Measurements from ENCODE around the gene WBP2NL.

Gene WBP2NL

GRCh38 chr22:41978732-41979131, 19.9 kb upstream of the WBP2NL start:
- DNase-seq (ENCODE audit: low spot score), result no peak

DNA sequence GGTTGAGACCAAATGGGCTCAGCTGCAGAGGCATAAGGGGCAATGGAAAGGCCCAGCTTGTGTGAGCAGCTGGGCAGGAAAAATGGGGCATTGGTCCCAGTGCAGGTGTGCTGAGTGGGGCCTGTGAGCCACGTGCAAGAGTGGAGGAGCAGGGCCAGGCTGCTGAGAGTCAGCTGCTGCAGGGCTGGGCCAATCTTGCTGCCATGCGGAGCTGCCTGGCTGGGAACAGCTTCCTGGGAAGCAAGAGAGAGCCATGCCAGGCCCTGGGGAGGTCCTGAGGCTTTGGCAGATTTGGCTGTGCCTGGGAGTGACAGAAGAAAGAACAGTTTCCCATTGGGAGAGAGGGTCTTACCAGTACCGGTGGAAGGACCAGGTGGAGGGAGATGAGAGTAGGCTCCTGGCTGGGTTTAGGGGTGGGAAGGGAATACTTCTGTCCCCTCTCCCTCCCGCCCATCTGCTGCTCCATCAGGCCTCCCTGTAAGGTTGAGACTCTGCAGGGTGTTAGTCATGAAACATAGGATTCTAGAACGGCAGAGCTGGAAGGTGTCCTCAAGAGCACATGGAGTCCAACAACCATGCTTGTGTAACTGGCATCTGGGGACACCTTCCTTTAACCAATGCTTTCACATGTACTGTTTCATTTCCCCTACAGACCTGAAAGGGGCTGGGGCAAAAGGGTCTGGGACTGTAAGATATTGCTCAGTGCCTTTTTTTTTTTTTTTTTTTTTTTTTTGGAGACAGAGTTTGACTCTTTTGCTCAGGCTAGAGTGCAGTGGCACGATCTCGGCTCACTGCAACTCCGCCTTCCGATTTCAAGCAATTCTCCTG, 19.0 kb upstream of the WBP2NL start:
- DNase-seq (ENCODE audit: low spot score), result no peak

GRCh38 chr22:41982865-41983264, 15.7 kb upstream of the WBP2NL start:
- DNase-seq (ENCODE audit: low spot score), result no peak

- no peak for DNase-seq (ENCODE audit: low spot score)
These were observed 14.8 kb upstream of the WBP2NL start for GRCh38 chr22:41983513-41984405.

- no peak for DNase-seq (ENCODE audit: low spot score)
These were observed 11.3 kb upstream of the WBP2NL start for GRCh38 chr22:41987276-41987675.

GRCh38 chr22:41989246-41989645, 9.3 kb upstream of the WBP2NL start:
- no peak for DNase-seq (ENCODE audit: low spot score)

DNA sequence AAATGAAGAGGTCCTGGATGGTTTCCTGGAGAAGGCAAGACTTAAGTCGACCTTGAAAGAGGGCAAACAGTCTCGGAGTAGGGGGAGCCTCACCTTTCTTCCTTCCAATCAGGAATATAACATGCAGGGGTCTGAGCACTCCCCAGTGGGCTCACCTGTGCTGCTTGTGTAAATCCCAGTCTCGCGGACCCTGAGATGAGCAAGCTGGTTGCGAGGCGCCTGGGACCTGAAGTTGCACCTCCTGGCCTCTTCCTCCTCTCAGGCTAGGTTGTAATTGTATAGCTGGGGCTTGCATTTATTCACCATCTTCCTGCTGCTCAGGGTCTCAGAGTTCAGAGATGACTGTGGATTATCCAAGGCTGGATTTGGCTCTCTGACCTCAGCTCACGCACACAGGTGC, 7.5 kb upstream of the WBP2NL start:
- no peak for DNase-seq (ENCODE audit: low spot score)

DNA sequence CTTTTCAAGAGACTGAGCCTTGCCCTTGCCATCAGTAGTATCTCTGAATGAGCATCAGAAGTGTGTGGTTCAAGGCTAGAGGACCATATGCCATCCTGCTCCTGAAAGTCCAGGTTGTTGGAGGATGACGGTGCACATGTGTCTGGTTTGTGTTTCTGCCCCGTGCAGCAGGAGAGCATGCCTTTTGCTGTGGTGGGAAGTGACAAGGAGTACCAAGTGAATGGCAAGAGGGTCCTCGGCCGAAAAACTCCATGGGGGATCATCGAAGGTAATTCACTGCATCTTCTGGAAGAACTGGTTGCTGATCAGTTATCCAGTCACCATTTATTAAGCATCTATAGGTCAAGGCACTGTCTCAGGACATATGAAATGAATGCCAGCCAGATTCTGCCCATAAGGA, 6.1 kb upstream of the WBP2NL start:
- no peak for DNase-seq (ENCODE audit: low spot score)

DNA sequence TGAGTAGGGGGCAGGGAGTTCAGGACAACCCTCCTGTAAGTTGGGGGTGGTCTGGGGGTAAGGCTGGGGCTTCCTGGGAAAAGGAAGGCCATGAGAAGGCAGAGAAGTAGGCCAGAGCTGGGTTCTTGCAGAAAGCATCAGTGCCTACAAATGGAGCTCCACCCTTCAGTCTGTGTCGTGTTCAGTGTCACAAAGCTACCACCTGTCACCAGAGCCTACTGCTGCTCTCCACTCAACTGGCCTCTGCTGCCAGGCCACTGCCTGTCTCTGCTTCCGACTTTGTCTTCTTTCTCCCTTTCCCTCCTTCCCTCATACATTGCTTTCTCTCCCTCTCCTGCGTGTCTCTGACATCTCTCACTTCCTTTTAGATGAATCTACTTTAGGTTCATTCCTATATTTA, 3.4 kb upstream of the WBP2NL start:
- DNase-seq (ENCODE audit: low spot score), result no peak

DNA sequence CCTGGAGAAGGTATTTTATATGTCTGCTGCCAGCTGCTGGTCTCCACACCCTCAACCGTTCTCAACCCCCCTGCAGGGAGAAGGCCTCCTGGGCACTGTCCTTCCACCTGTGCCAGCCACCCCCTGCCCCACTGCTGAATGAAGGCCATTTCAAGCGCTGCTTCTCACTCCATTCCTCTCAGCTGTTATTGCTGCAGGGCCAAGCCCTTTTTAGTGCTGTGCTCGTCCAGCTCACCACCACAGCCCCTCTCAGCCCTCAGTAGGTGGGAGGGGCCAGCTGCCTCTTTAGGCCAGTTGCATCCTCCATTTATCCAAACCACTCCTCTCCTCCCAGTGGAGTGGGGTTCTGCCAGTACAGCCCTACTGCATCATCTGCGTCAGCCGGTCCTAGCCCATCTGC, 1.8 kb upstream of the WBP2NL start:
- DNase-seq (ENCODE audit: low spot score), result no peak

DNA sequence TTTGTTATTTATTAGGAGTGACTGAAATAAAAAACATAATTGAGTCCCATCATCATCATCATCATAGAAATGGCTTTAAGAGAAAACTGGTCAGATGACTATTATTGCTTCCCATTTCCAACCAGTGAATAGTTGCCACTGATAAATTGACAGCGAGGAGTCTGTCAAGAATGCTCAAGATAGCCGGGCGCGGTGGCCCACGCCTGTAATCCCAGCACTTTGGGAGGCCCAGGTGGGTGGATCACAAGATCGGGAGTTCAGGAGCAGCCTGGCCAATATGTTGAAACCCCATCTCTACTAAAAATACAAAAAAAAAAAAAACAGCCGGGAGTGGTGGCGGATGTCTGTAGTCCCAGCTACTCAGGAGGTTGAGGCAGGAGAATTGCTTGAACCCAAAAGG, 1.9 kb downstream of the WBP2NL start:
- DNase-seq (ENCODE audit: low spot score), result no peak

GRCh38 chr22:42001121-42001520, 2.5 kb downstream of the WBP2NL start:
- DNase-seq (ENCODE audit: low spot score), result no peak

DNA sequence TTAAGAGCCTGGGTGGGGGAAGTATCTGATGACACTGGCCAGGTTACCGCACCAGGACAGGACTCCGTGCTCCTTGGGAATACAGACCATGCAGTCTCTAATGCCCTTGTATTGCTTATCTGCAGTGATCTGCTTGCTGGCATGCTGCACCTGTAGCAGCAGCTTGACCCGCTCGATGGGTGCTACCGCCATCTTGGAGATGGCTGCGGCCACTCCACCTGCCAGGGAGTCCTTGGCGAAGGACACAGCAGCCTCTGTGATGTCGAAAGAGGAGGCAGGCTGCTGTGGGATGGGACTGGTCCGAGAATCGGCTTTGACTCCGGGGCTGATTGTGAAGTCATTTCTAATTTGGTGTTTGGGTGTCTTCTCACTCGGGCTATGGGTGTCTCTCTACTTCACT, 3.1 kb downstream of the WBP2NL start:
- DNase-seq (ENCODE audit: low spot score), result no peak

DNA sequence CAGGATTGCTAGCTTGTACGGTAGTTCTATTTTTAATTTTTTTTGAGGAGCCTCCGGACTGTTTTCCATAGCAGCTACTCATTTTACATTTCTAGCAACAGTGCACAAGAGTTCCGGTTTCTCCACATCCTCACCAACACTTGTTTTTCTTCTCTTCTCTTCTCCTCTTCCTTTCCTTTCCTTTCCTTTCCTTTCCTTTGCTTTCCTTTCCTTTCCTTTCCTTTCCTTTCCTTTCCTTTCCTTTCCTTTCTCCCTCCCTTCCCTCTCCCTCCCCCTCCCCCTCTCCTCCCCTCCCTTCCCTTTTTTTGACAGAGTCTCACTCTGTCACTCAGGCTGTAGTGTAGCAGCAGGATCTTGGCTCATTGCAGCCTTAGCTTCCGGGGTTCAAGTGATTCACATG, 9.3 kb downstream of the WBP2NL start:
- DNase-seq (ENCODE audit: low spot score), result no peak

- DNase-seq (ENCODE audit: low spot score), result no peak
These were observed 12.2 kb downstream of the WBP2NL start for GRCh38 chr22:42010778-42011177.

- DNase-seq (ENCODE audit: low spot score), result no peak
These were observed 14.8 kb downstream of the WBP2NL start for GRCh38 chr22:42013385-42013784.

- DNase-seq (ENCODE audit: low spot score), result no peak
These were observed 17.5 kb downstream of the WBP2NL start for GRCh38 chr22:42016111-42016510.

DNA sequence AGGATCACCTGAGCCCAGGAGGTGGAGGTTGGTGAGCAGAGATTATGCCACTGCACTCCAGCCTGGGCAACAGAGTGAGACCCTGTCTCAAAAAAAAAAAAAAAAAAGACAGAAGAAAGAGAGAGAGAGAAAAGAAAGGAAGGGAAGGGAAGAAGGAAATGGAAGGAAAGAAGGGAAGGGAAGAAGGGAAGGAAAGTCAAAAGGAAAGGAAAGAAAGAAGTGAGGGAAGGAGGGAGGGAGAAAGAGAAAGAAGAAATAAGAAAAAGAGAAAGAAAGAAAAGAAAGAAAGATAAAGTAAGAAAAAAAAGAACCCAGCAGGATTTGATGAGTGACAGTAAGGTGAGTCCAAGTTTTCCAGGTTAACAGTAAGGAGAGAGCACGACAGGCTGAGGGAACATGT, 19.6 kb downstream of the WBP2NL start:
- DNase-seq (ENCODE audit: low spot score), result no peak

GRCh38 chr22:42021571-42021970, 23.0 kb downstream of the WBP2NL start:
- DNase-seq (ENCODE audit: low spot score), result no peak

GRCh38 chr22:42022162-42022847, 23.7 kb downstream of the WBP2NL start:
- DNase-seq (ENCODE audit: low spot score), result no peak

DNA sequence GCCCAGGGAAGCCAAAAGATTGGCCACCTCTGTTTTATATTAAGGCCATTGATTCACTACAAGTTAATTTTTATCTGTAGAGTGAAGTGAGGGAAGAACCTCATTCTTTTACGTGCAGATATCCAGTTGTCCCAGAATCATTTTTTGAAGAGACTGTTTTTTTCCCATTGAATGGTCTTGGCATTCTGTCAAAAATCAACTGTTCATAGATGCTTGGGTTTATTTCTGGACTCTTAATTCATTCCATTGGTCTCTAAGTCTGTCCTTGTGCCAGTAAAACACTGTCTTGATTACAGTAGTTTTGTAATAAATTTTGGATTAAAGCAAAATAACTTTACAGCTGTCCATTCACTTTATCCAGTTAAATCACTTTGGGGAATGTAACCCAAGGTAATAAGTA, 26.8 kb downstream of the WBP2NL start:
- no peak for DNase-seq (ENCODE audit: low spot score)

GRCh38 chr22:42026705-42027104, 28.1 kb downstream of the WBP2NL start:
- no peak for DNase-seq (ENCODE audit: low spot score)

Measured in ecto neural progenitor cell (in vitro differentiated cells).